HG03460 (cell line): Measurements from ENCODE around the gene C17orf67.
"Not testable (repeated sequence)": the region's sequence is repeated elsewhere in the genome, so short reads cannot be mapped to it uniquely, and the experiment has no call there.

Source experiments
- ATAC-seq: cut with Tn5 transposase; IDR thresholded peaks from one replicate; pipeline ENCODE4 v1.9.1; 2021; ENCODE audit not compliant: unreplicated experiment

The C17orf67 gene

GRCh38 chr17:56778898-56779297 lies 54.8 kb downstream of the C17orf67 start:
- ATAC-seq, result no peak

GRCh38 chr17:56777859-56778258 lies 55.9 kb downstream of the C17orf67 start:
- no peak for ATAC-seq

DNA sequence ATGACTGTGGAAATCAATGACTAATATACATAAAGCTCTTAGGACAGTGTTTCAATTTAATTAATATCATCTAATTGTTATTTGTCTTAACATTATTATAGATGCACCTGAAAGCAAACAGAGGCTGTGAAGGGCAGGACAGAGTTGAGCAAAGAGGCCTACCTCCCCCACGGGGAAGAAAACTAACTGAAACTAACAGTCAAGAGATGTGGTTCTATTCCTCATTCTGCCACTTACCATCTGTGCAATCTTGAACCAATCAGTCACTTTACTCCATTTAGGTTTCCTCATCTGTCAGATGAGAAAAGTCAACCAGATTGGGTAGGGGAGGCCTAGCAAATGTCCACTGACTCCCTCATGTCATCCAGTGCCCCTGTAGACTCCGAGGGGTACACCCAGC lies 59.1 kb downstream of the C17orf67 start:
- no peak for ATAC-seq

GRCh38 chr17:56773124-56773523 lies 60.6 kb downstream of the C17orf67 start:
- no peak for ATAC-seq

DNA sequence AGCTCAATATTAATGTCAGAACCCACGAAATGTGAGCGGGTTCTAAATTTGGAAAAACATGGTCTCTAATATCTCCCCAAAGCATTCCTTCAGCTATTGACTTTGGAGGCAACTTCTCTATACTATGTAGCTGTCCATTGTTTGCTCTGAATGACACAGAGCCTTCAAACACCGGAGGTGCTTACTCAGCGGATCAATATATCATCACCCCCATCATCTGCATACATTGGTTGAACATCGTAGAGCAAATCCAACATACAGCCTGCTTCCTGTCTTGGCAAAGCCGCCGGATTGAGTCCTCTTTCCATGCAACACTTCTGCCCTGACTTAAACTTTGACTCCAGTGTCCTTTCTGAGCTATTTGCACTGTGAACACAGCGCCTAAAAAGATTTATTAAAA lies 61.3 kb downstream of the C17orf67 start:
- no peak for ATAC-seq

GRCh38 chr17:56771975-56772374 lies 61.7 kb downstream of the C17orf67 start:
- no peak for ATAC-seq

GRCh38 chr17:56771563-56771962 lies 62.2 kb downstream of the C17orf67 start:
- ATAC-seq, result no peak

DNA sequence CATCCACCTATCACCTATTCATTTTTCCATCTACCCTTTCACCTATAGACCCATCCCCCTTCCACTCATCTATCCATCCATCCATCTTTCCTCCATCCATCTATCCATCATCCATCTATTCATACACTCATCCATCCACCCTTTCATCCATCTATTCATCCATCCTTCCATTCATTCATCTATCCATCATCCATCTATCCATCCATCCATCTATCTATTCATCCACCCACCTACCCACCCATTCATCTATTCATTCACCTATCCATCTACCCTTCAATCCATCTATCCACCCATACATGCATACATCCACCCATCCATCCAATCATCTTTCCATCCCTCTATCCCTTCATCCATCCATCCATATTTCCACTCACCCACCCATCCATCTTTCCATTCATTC lies 63.3 kb downstream of the C17orf67 start:
- ATAC-seq, result no peak

DNA sequence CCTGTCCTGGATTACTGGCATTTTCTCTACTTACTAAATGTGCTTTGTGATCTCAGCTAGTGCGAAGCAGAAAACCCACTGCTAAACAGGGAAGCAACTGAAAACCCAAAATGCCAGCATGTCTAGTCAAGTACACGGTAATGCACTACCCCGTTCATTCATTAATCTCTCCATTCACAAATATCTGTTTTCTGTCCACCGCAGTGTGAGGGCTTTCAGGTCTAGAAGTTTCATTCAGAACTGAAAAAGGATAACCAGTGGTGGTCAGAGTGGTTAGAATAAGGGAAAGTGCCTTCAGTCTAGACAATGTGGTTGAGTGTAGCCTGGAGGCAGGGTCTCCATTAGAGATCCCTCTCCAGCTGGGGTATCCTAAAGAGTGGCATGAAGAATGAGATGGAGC lies 68.3 kb downstream of the C17orf67 start:
- ATAC-seq, result no peak

GRCh38 chr17:56762988-56763387 lies 70.7 kb downstream of the C17orf67 start:
- no peak for ATAC-seq

- no peak for ATAC-seq
These were observed 71.6 kb downstream of the C17orf67 start for GRCh38 chr17:56762144-56762543.

- no peak for ATAC-seq
These were observed 72.3 kb downstream of the C17orf67 start for GRCh38 chr17:56761387-56761786.

GRCh38 chr17:56757611-56758010 lies 76.1 kb downstream of the C17orf67 start:
- ATAC-seq, result not testable (repeated sequence)

GRCh38 chr17:56756536-56756935 lies 77.2 kb downstream of the C17orf67 start:
- ATAC-seq, result no peak

- no peak for ATAC-seq
These were observed 78.4 kb downstream of the C17orf67 start for GRCh38 chr17:56755310-56755709.

DNA sequence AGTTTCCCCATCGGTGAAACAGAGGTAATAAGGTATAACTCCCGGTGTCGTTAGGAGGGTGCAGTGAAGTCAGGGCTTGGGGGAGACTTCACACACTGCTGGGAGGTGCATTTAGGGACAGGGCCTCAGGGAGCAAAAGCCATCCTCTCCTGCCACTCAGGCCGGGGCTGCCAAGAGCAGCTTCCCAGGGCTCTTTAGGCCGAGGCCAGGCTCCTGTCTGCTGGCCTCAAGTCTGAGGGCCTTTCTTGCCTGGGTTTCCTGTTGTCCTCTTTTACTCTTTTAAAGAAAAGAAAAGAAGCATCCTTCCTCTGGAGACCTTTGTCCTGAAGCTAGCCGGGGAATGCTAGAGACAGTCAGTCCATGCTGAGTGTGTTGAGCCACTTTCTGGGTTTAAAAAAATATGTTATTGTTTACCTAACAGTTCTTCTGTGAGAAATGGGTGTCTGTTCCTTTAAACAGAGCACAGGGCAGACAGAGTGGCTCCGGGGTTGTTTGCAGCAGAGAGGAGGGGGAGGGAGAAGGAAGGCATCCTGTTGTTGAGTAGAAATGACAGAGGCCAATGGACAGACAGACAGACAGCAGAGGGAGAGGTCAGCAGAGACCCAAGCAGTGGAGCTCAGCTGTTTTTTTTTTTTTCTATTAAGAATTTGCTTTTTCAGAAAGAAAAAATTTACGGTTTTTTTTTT lies 79.1 kb downstream of the C17orf67 start:
- no peak for ATAC-seq

DNA sequence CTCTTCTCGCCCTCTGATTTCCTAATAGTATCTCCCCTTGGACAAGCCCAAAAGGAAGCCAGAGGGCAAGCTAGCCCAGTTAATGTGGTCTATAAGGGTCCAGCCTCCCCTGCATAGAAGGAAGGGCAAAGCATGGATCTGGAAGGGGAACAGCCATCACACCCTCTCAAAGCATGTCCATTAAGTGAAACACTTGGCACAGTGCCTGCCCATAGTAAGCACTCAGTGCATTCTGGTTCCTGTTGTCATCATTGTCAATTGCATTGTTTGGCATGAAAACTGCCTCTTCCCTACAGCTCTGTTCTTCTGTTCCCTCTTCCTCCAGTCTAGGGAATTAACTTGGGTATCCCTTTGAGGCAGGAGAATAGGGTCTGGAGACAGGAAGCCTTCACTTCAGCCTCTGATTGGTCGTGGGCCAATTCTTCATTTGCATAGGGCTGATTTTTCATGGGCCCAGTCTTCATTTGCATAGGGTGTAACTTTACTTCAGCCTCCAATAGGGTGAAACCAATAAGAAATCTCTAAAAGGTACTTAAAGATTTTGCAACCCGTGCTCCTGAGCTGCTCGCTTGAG lies 81.4 kb downstream of the C17orf67 start:
- ATAC-seq, result no peak

DNA sequence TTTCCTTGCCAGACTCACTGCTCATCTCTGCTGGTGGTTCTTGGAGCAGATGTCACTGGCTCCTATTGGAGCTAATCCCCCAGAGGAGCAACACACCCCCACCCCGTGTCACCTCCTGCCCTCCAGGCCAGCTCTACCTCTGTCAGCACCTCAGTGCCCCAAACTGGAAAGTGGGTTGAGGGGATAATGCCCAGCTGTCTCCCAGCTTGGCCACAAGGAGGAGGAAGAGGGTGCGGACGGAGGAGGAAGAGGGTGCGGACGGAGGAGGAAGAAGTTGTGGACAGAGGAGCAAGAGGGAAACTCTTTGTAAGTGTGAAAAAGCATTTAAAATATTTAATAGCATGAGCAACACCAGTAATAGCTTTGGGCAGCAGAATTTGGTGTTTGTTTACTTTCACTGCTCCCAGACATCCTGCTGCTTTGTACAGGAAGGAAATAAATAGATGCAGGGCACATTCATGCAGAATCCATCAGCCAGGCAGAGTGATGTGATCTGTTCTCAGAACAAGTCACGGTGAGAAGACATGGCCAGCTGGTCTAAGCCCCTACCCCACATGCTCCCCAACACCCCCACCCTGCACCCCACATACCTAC lies 82.5 kb downstream of the C17orf67 start:
- ATAC-seq, result no peak

DNA sequence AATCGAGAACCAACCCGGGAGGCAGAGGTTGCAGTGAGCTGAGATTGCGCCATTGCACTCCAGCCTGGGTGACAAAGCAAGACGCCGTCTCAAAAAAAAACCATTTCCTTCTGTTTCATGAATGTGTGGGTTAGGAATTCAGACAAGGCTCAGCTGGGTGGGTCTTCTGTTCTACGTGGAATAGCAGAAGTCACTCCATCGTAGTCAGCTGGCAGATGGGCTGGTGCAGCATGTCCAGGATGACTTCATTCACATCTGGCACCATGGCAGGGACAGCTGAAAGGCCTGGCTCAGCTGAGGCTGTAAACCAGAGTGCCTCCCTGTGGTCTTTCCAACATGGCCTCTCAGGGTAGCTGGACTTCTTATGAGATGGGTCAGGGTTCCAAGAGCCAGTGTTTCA lies 89.0 kb downstream of the C17orf67 start:
- ATAC-seq, result no peak

GRCh38 chr17:56742601-56743000 lies 91.1 kb downstream of the C17orf67 start:
- no peak for ATAC-seq
